B cell (primary cell): ENCODE measurements around the gene MISP3. TPM values are rescaled to one million over a fixed set of nuclear protein-coding genes. Genes with fewer than 3 reads are reported as not detected.

ENCODE experiments used
- ATAC-seq: fragments of 200-7000 bp; cut with Tn5 transposase; one replicate; pipeline ENCODE4 v1.10.0; 2021; ENCODE audit warnings: low read depth, mild to moderate bottlenecking, moderate number of reproducible peaks, moderate library complexity
- CTCF ChIA-PET: fragments of 350-600 bp; sonication (Branson Sonifier 250); formaldehyde crosslinking; loops from one replicate; lab custom pipeline; 2021; ENCODE audit warnings: antibody characterized with exemption, inconsistent platforms; lab: Charles Lee
- POLR2A ChIA-PET: fragments of 350-600 bp; sonication (Branson Sonifier 250); formaldehyde crosslinking; loops from one replicate; lab custom pipeline; 2021; ENCODE audit warnings: antibody characterized with exemption; lab: Charles Lee
- DNase-seq: peaks from one replicate; pipeline ENCODE4 v3.0.0; 2013
- H2AFZ ChIP-seq: 2 replicates; pipeline ENCODE4 v1.6.1; 2012; ENCODE audit warnings: mild to moderate bottlenecking, low read depth, low read length; ENCODE audit not compliant: insufficient read depth, poor library complexity, severe bottlenecking
- H3K27ac ChIP-seq, 2 donors: 1 replicate in 1 of 2; 2 replicates in 1 of 2; pipeline ENCODE4 v1.5.1; 2012 to 2013; ENCODE audit warnings: low read length in 2 of 2, mild to moderate bottlenecking in 2 of 2, moderate library complexity in 1 of 2
- H3K27me3 ChIP-seq, 4 experiments: fragments of 200-600 bp in 1 of 4; sonication (generic) in 1 of 4; replicated peaks in 1 of 4; 1 replicate in 2 of 4; 2 replicates in 2 of 4; pipeline versions ENCODE4 v1.6.1 to v1.7.0; 2013 to 2016; ENCODE audit warnings: low read length in 3 of 4, mild to moderate bottlenecking in 2 of 4, mixed read lengths in 1 of 4, moderate library complexity in 1 of 4; ENCODE audit not compliant: insufficient read depth in 4 of 4, control insufficient read depth in 3 of 4; ENCODE audit errors: control extremely low read depth in 1 of 4
- H3K36me3 ChIP-seq, 2 experiments: replicated peaks in 1 of 2; 1 replicate in 1 of 2; 2 replicates in 1 of 2; pipeline versions ENCODE4 v1.6.1 to v1.7.1; 2013; ENCODE audit warnings: low read length in 1 of 2; ENCODE audit not compliant: insufficient read depth in 2 of 2, control insufficient read depth in 1 of 2; ENCODE audit errors: control extremely low read depth in 1 of 2, extremely low read depth in 1 of 2
- H3K4me1 ChIP-seq, 2 donors: fragments of 200-600 bp in 1 of 2; sonication (generic) in 1 of 2; 1 replicate in 1 of 2; 2 replicates in 1 of 2; pipeline versions ENCODE4 v1.5.1 to v1.6.1; 2013 to 2017; ENCODE audit warnings: low read length in 2 of 2; ENCODE audit not compliant: control insufficient read depth in 2 of 2, insufficient read depth in 2 of 2
- H3K4me2 ChIP-seq: replicated peaks from 2 replicates; pipeline ENCODE3; 2012; ENCODE audit warnings: mild to moderate bottlenecking, low read depth, low read length; ENCODE audit not compliant: poor library complexity, severe bottlenecking
- H3K4me3 ChIP-seq, 5 experiments: fragments of 200-600 bp in 1 of 5; sonication (generic) in 1 of 5; 1 replicate in 3 of 5; 2 replicates in 2 of 5; pipeline versions ENCODE4 v1.5.1 to v1.7.0; 2011 to 2016; ENCODE audit warnings: low read length in 4 of 5, mild to moderate bottlenecking in 4 of 5, low read depth in 2 of 5, control low read depth in 1 of 5, moderate library complexity in 1 of 5; ENCODE audit not compliant: insufficient read depth in 1 of 5; ENCODE audit errors: control extremely low read depth in 1 of 5, extremely low read depth in 1 of 5
- H3K79me2 ChIP-seq: fragments of 200-600 bp; sonication (generic); one replicate; pipeline ENCODE4 v1.6.0; 2016; ENCODE audit warnings: low read length; ENCODE audit not compliant: control insufficient read depth, insufficient read depth
- H3K9ac ChIP-seq: fragments of 200-600 bp; sonication (generic); 2 replicates; pipeline ENCODE4 v1.6.1; 2017; ENCODE audit warnings: mild to moderate bottlenecking, low read length, moderate library complexity
- H3K9me3 ChIP-seq, 3 donors: one replicate each; pipeline versions ENCODE4 v1.6.1 to v1.7.1; 2013; ENCODE audit warnings: low read length in 2 of 3; ENCODE audit not compliant: control insufficient read depth in 2 of 3, insufficient read depth in 1 of 3; ENCODE audit errors: control extremely low read depth in 1 of 3
- H4K20me1 ChIP-seq: 2 replicates; pipeline ENCODE4 v1.6.0; 2012; ENCODE audit warnings: mild to moderate bottlenecking, low read length; ENCODE audit not compliant: insufficient read depth, control insufficient read depth, poor library complexity, severe bottlenecking
- H3K27ac Mint-ChIP-seq: one replicate; pipeline ENCODE4 v1.8.0; 2021; ENCODE audit warnings: mixed read lengths
- H3K27me3 Mint-ChIP-seq: one replicate; pipeline ENCODE4 v1.8.0; 2021; ENCODE audit warnings: mixed read lengths
- H3K4me1 Mint-ChIP-seq: one replicate; pipeline ENCODE4 v1.8.0; 2021; ENCODE audit warnings: mixed read lengths
- H3K4me3 Mint-ChIP-seq: one replicate; pipeline ENCODE4 v1.8.0; 2021; ENCODE audit warnings: mixed read lengths
- H3K9me3 Mint-ChIP-seq: one replicate; pipeline ENCODE4 v1.8.0; 2022; ENCODE audit warnings: mixed read lengths; ENCODE audit not compliant: insufficient read depth
- CTCF ChIP-seq: fragments of 200-600 bp; IDR thresholded peaks from one replicate; pipeline ENCODE4 v1.8.0; 2022; ENCODE audit warnings: antibody characterized with exemption, mild to moderate bottlenecking
- EZH2 ChIP-seq: IDR thresholded peaks from 2 replicates; pipeline ENCODE4 v1.6.1; 2012; ENCODE audit warnings: borderline replicate concordance, low read depth, mild to moderate bottlenecking, moderate library complexity, low read length; ENCODE audit not compliant: insufficient read depth, poor library complexity, severe bottlenecking
- WGBS: methylation state at CpG from one replicate; pipeline ENCODE4 v1.1.5; 2013; ENCODE audit warnings: missing lambda C conversion rate; ENCODE audit not compliant: insufficient coverage; 5-methylcytosine and 5-hydroxymethylcytosine counted together
- intact Hi-C: fragments of 100-400 bp; cut with micrococcal nuclease; formaldehyde crosslinking; loops from one replicate; pipeline ENCODE4 v1.10.0; 2022
- polyA plus RNA-seq: library from polyadenylated mRNA; depleted of rRNA; stranded (reverse); fragments of >200 nt; gene quantifications from 2 replicates; pipeline ENCODE4 v1.2.3, GENCODE V29; 2012
- total RNA-seq, 2 donors: library from RNA; stranded (reverse); fragments of 120-200 nt in 1 of 2; gene quantifications; 1 replicate in 1 of 2; 2 replicates in 1 of 2; pipeline versions ENCODE4 v1.2.3 to v1.2.4, GENCODE V29; 2013 to 2022

Gene MISP3
- total and polyA plus RNA-seq, 2 donors (not counting 1 experiment from before 2014, with no cell fraction given): 0.34 TPM

- TF ChIP-seq EZH2 (no peak), CTCF (no peak)
- WGBS: 97% methylated on average over 21 of the region's 23 CpGs
- Histone ChIP-seq H2AFZ (no peak overlapping the region), H3K9ac (no peak overlapping the region), H3K4me2 (no peak overlapping the region), H4K20me1 (peaks cover 15% of the 10 kb centered on the region), H3K27me3 (no peaks in the 10 kb centered on the region), H3K36me3 (peaks cover 0 to 10% of the 10 kb centered on the region in 2 experiments), H3K4me1 (no peaks in the 10 kb centered on the region), H3K79me2 (peaks cover 26% of the 10 kb centered on the region), H3K27ac (no peak overlapping the region), H3K9me3 (no peaks in the 10 kb centered on the region), H3K4me3 (no peak overlapping the region)
- H3K4me1 Mint-ChIP-seq: no peaks in the 10 kb centered on the region
- ATAC-seq: no peak
- H3K27me3 Mint-ChIP-seq: no peaks in the 10 kb centered on the region
- ChIA-PET POLR2A (no interaction called here), CTCF (no interaction called here)
- H3K4me3 Mint-ChIP-seq: no peak overlapping the region
- no peak overlapping the region for H3K27ac Mint-ChIP-seq
- intact Hi-C loops: no loop called here
- H3K9me3 Mint-ChIP-seq: no peaks in the 10 kb centered on the region
- DNase-seq: no peak
These were observed 35.2 kb downstream of the MISP3 start for GRCh38 chr19:14107581-14108461.

GRCh38 chr19:14110650-14111049 lies 38.1 kb downstream of the MISP3 start:
- Histone ChIP-seq H3K4me1 (peaks cover 14% of the 10 kb centered on the region in 2 donors), H3K27ac (no peak overlapping the region), H4K20me1 (peaks cover 43% of the 10 kb centered on the region), H3K9me3 (no peaks in the 10 kb centered on the region), H3K9ac (no peak overlapping the region), H3K4me3 (no peak overlapping the region), H3K27me3 (no peaks in the 10 kb centered on the region), H3K79me2 (peaks cover 45% of the 10 kb centered on the region), H3K36me3 (peaks cover 0 to 2% of the 10 kb centered on the region in 2 experiments), H3K4me2 (no peak overlapping the region), H2AFZ (no peak overlapping the region)
- Mint-ChIP-seq H3K4me1 (peaks cover 14% of the 10 kb centered on the region), H3K27me3 (no peaks in the 10 kb centered on the region), H3K27ac (no peak overlapping the region), H3K9me3 (no peaks in the 10 kb centered on the region), H3K4me3 (no peak overlapping the region)
- intact Hi-C loops: no loop called here
- POLR2A ChIA-PET: no interaction called here
- DNase-seq: no peak
- no peak for TF ChIP-seq CTCF
- TF ChIP-seq EZH2: no peak
- CTCF ChIA-PET: interaction anchor here (1.2 kb wide), 1 partner anchor 26 kb away, joined by 3 read pairs; the partner anchor contains the start of gene ASF1B
- ATAC-seq: no peak
- 88% methylated on average over 1 of the region's 2 CpGs for WGBS
